Hematopoietic multipotent progenitor cell (in vitro differentiated cells): ENCODE data around the gene EVI5L. TPM values are rescaled to one million over a fixed set of nuclear protein-coding genes. Genes with fewer than 3 reads are reported as not detected.

Experiments
- DNase-seq, 3 donors: peaks; one replicate each; pipeline ENCODE4 v3.0.0-alpha.2; 2011 to 2015; ENCODE audit warnings: low read depth in 2 of 3, low spot score in 2 of 3
- total RNA-seq: library from RNA; depleted of rRNA; stranded (reverse); fragments of >200 nt; gene quantifications from one replicate; pipeline ENCODE4 v1.2.3, GENCODE V29; 2012

EVI5L gene
- total RNA-seq, 1 donor, result 18.6 TPM

DNA sequence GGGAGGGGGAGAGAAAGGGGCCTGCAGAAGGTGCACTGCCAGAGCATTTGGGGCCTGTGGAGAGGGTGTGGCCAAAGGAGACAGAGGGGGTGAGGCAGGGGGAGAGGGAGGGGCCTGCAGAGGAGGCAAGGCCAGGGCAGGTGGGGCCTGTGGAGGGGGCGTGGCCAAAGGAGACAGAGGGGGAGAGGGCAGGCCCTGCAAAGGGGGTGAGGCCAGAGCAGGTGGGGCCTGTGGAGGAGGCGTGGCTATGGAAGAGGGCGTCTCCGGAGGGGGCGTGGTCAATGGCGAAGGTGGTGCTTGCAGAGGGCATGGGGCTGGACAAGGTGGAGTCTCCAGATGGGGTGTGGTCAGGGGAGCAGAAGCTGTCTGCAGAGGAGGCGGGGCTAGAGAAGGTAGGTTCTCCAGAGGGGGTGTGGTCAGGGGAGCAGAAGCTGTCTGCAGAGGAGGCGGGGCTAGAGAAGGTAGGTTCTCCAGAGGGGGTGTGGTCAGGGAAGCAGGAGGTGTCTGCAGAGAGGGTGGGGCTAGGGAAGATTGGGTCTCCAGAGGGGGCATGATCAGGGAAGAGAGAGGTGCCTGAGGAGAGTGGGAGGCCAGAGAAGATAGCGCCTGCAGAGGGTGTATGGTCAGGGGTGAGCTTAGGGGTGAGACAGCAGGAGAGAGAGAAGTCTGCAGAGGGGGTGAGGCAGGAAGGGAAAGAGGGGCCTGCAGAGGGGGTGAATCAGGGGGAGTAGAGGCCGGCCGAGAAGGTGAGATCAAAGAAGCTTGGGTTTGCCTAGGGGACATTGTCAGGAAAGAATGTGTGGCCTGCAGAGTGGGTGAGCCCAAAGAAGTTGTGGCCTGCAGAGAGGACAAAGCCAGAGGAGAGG, 40.8 kb downstream of the EVI5L start:
- DNase-seq, result peak in 2 of 3 donors; percentile 83 to 85

DNA sequence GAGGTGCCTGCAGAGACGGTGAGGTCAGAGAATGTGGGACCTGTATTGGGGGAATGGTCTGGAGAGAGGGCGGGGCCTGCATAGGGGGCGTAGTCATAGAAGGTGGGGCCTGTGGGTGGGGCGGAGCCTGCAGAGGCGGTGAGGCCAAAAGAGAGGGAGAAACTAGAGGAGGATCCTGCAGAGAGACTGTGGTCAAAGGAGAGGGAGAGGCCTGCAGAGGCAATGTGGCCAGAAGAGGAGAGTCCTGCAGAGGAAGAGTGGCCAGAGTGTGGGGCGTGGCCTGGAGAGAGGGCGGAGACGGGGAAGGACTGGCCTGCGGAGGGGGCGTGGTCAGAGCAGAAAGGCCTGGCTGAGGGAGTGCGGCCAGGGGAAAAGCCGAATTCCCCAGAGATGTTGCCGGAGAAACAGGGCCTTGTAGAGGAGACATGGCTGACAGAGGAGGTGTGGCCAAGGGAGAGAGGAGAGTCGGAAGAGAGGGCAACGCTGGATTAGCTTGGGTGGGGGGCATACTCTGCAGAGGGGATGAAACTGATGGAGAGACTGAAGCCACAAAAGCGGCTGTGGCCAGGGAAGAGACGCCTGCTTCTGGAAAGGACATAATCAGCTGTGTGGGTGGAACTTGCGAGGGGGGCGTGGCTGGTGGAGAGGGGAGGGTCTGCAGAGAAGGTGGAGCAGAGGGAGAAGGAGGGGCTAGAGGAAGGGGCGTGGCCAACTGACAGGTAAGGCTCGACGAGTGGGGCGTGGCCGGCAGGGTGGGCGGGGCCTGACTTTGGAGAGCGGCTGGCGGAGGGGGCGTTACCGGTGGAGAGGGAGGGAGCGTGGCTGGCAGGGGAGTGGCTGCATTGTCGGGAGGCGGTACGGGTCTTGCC, 41.7 kb downstream of the EVI5L start:
- peak; percentile 62 to 96 (median 96) for DNase-seq

DNA sequence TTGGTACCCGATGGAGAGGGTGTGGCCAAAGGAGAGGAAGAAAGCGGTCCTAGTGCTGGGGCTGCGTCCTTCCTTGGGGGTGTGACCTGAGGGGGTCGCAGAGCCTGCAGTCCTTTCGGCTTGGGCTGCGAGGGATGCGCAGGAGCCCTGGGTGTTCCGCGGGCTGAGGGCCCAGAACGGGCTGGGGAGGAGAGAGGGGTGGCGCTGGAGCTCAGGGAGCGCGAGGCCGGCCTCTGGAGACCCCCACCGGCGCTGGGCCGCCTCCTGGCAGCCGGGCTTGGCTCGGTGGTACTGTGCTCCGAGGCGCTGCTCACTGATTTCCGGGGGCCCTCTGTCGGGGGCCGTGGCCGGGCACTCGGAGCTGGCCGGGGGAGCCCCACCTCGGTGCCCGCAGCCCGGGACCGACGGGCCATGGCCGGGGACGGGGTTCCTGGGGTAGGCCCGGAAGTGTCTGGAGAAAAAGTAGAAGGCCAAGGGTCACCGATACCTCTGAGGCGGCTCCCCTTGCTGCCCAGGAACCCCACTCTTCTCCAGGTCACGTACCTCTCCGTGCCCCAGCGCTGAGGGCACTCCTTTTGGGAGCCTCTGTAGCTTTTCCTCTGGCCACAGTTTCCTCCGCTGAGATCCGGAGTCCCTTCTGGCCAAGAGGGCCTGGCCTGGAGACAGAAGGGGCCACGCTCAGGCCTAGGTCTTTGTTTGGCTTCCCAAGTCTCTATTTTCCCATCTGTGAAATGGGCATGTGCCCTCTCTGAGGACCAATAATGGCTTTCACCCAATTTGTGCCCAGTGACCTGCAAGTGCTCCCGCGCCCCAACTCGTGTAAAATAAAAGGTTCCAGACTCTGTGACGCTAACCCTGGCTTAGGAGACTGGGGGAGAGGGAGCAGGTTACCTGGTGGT, 42.5 kb downstream of the EVI5L start:
- no peak for DNase-seq

DNA sequence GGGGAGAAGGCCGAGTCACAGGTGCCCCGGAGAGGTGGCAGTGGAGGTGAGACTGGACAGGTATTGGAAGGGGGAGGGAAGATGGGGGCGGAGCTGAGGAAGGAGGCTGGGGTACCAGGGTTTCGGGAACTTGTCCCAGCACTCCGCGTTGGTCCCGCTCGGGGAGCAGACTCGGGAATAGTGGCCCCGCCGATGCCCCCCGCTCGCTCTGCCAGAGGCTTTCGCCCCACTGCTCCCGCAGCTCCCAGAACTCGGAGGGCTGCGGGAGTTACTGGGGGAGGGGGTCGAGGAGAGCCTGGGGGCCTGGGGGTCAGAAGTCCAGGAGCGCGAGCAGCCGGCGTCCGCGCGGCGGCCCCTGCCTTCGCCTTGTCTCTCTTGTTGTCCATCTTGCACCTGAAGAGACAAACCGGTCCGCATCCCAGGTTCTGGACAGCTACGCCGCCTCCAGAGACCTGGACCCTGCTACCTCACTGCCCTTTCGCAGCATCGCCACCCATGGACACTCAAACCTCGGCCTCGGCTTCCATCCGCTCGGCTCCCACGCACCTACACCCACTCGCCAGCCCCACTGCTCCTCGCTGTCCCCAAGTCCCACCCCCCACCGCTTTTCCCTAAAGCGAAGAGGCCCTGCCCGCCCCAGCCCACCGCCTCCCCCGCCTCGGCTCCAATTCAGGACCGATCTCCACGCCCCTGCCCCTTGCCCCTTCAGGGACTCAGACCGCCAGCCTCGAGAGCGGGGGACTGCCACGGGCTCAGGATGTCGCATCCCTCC, 43.5 kb downstream of the EVI5L start:
- DNase-seq, result no peak

DNA sequence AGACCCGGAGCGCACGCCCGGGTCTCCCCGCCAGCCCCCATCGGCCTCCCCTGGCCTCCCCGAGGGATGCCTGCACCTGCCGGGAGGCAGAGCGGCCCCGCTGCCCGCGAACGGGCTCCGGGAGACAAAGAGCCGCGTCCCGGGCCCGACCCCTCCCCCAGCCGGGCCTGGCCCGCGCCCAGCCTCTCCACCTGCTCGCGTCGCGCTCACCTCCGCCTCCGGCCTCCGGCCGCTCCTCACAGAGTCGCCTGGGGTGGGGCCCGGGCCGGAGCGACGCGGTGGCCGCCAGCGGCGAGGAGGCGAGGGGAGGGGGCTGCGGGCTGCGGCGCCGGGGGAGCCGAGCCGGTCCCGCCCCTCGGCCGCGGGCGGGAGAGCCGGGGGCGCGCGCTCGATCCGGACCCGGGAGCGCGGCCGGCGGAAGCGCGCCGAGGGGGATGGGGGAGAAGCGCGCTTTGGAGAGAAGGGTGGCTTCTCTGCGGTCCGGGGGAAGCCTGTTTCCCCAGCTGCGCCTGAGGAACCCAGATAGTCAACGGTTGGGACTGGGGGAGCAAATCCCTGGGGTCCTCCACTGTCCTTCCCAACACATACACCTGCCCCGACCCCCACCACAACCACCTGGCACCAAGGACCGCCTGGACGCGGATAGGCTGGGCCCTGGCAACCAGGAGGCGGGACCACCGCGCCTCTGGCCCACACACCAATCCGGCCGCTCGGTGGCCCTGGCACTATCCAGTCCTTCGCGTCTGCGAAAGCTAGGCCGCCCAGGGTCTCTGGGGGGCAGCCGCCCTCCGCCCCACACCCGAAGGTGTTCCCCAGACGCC, 44.3 kb downstream of the EVI5L start, which contains the start of gene PRR36:
PRR36 (minus strand) TSS at position 315 of the 821 bp plus-strand sequence. CDS start 701 bp downstream, outside the sequence.
- DNase-seq, result peak in 2 of 3 donors; percentile 41 to 57

DNA sequence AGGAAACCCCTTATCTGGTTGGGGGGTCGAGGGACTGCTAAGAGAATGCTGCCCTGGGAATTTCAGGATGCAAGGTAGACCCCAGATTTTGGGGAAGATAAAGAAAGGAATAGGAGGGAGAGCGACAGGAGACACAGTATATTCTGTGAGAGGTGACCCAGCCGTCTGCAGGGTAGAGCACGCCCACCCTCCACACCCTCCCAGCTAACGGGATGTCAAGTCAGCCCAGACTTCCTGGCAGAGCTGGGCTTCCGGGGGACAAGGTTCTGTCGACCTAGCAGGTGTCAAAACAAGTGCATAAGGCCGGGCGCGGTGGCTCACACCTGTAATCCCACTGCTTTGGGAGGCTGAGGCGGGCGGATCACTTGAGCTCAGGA, 44.9 kb downstream of the EVI5L start:
- no peak for DNase-seq

DNA sequence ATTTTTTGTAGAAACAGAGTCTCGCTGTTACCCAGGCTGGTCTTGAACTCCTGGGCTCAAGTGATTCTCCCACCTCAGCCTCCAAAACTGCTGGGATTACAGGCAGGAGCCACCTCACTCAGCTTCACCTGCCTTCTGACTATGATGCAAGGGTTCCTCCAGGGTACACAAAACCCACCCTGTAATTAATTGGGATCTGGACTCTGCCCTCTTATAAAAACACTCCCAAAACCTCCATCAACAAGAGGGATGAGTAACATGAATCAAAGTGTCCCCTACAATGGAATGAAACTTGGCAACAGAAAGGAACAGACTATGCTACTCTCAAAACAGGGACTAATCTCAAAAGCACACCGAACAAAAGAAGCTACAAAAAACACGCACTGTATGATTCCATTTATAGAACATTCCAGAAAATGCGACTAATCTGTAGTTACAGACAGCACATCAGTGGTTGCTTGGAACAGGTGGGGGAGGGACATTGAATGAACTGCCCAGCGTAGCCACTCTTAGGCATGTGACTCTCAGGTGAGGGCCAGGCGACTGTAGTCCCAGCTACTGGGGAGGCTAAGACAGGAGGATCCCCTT, 47.3 kb downstream of the EVI5L start:
- no peak for DNase-seq

DNA sequence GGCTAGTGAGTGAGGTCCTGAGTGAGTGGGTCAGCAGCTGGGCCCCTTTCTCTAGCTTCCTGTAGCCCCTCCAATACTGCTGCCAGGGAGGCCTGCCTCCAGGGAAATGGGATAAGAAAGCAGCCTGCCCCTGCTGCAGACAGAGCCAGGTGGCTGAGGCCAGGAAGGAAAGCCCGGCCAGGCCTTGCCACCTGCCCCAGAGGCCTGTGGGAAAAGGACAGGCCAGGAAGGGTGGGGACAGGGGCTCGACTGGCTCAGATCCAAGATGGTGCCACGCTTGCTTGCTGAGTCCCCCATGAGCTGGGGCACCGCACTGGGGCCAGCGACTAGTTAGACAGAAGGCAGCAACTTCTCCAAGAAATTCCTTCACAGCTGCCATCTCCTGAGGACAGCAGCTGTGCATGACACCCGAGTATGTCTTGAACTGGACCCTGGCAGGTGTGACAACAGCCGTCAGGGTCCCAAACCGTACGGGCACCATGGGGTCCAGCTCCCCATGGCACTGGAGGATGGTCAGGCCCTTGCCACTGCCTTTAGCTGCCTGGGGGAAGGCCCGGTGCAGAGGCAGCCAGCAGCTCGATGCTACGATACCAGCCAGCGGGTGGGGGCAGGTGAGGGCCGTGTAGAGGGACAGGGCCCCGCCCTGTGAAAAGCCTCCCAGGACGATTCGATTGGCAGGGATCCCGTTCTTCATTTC, 49.2 kb downstream of the EVI5L start:
- DNase-seq, result no peak

DNA sequence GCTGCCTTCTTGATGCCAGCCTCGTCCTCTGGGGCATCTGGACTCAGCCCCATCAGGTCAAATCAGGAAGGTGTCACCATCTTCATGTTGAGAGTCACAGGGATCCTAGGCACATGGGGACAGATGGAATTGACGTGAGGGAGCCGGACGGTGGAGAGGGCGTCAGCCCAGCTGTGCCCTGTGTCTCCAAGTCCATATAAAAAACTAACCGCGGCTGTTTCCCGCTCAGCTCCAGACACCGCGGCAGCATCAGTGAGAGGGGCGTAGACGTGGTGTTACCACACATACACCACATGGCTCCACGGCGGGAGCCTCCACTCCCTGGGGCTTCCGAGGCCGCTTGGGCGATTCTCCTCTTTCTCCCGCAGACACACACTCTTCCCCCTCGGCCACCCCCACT, 49.8 kb downstream of the EVI5L start:
- peak in 1 of 3 donors; percentile 15 for DNase-seq

DNA sequence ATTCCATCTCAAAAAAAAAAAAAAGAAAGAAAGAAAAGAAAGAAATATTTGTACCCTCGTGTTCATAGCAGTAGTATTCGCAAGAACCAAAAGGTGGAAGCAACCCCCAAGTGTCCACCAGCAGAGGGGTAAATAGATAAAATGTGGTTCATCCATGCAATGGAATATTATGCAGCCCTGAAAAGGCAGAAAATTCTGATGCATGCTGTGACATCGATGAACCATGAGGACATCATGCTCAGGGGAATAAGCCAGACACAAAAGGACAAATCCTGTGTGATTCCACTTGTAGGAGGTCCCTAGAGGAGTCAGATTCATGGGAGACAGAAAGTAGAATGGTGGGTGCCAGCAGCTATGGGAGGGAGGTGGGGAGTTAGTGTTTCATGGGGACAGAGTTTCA, 51.9 kb downstream of the EVI5L start:
- DNase-seq, result no peak

DNA sequence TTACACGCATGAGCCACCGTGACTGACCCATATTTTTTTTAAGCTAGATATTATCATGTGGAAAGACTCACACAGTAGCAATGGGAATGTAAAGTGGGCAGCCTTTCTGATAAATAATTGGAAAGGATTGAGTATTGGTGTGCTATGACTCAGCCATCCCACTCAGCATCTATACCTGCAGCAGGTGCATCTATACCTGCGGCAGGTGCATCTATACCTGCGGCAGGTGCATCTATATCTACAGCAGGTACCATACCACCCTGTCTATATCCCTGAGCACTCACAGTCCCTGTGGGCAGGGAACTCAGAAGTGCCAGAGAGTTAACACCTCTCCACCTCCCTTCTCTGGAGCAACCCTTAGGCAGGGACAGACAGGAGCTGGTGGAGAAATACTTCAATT, 53.1 kb downstream of the EVI5L start:
- DNase-seq, result no peak

DNA sequence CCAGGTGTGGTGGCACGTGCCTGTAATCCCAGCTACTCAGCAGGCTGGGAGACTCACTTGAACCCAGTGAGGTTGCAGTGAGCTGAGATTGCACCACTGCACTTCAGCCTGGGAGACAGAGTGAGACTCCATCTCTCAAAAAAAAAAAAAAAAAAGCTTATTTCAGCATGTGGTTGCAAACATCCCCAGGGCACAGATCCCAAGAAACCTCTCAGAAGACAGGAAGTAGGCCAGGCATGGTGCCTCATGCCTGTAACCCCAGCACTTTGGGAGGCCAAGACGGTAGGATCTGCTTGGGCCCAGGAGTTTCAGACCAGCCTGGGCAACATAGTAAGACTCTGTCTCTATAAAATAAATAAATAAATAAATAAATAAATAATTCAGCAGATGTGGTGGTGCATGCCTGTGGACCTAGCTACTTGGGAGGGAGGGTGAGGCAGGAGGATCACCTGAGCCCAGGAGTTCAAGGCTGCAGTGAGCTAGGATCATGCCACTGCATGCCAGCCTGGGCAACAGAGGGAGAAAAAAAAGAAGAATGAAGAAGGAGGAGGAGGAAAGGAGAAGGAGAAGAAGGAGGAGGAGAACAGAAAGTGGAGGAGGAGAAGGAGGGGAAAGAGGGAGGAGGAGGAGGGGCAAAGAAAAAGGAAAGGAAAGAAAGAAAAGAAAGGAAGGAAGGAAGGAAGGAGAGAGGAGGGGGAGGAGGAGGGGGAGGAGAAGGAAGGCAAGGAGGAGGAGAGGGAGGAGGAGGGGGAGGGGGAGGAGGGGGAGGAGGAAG, 54.0 kb downstream of the EVI5L start:
- DNase-seq, result no peak

DNA sequence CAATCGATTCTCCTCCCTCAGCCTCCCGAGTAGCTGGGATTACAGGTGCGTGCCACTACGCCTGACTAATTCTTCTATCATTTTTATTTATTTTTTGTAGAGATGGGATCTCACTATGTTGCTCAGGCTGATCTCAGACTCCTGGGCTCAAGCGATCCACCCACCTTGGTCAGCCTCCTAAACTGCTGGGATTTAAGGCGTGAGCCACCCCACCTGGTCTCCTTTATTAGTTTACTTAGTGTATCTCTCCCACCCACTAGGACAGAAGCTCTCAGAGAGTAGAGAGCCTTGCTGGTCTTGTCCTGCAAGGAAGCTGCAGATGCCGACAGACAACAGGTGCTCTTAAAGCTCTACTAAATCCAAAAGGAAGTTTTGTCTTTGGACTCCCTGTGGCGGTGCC, 55.8 kb downstream of the EVI5L start:
- DNase-seq, result no peak

DNA sequence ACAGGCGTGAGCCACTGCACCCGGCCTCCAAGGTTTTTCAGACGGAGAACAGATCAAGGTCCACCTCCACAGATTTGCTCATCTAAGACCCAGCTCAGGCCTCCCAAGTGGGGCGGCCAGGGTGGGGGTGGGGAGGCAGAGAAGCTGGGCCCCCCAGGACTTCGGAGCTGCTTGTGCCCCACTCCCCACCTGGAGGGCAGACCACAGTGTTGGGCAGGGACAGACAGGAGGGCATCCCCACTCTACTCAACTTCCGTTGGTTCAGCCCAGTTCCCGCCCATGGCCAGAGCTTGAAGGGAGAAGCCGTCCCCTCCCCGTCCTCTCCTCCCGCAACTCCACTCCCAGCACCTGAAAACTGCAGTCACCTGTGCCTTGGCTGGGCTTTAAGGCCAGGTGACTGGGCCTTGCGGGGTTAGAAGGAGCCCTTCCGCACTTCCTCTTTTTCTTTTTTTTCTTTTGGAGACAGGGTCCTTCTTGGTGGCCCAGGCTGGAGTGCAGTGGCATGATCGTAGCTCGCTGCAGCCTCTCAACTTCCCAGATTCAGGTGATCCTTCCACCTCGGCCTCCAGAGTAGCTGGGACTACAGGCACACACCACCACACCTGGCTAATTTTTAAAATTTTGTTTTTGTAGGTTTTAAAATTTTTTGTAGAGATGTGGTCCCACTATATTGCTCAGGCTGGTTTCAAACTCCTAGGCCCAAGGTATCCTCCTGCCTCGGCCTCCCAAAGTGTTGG, 57.6 kb downstream of the EVI5L start:
- no peak for DNase-seq

DNA sequence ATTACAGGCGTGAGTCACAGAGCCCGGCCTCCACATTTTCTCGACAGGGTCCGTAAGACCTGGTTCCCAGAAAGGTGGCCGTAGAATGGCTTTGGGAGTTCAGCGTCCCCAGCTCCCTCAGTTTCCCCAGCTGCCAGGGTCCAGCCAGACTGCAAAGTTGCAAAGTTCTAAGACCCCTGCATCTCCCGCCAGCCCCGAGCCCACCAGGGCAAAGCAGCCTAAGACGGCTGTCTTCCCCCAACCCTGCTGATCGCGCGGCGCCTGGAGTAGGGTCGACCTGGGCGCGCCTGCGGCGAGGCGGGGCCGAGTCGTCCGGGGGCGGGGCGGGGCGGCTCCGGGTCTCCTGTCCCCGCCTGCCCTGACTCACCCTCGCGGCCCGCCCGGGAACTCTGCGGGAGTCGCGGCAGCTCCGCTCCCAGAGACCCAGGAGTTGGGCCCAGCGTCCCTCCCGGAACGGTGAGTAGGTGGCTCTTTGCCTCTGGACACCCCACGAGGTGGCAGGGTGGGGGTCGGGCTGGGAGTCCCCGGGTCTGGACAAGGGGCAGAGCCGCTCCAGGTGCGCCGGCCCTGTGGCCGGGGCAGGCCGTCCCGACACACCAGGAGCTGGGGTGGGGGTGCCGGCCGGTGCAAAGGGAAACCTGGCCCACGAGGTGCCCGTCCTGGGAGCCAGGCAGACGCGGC, 58.3 kb downstream of the EVI5L start, which contains the start of gene LRRC8E:
LRRC8E (plus strand) TSS at position 366 of the 681 bp plus-strand sequence. CDS start 7,094 bp downstream, outside the sequence.
- peak in 2 of 3 donors; percentile 35 to 53 for DNase-seq

DNA sequence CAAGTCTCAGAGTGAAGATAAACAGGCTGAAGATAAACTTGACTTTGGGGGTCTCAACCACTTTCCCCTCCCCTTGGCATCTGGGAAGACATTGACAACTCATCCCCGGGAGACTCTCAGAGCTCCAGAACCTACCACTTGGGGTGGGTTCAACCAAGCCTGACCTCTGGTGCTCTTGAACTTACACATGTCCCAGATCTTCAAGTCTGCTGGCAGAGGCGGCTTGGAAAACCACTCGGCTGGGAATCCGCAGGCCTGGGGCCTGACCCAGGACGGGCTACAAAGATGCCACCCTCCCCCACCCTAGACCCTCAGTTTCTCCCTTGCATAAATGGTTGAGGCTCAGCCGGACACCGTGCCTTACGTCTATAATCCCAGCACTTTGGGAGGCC, 58.8 kb downstream of the EVI5L start:
- DNase-seq, result no peak
